ENCODE data around the gene PIPOX.

GRCh38 chr17:29051194-29051593, 8.3 kb downstream of the PIPOX start:
- TF ChIP-seq CTCF (IDR thresholded peaks at IDR 0.05; ENCODE audit: low read depth, low read length, poor library complexity, severe bottlenecking) (no peak), EZH2phosphoT487 (IDR thresholded peaks at IDR 0.05; ENCODE audit: borderline replicate concordance, low read length) (no peak)

All from DOHH2 (cell line).